Dermis microvascular lymphatic vessel endothelial cell (primary cell): ENCODE data around the gene SLC1A5. TPM values are rescaled to one million over a fixed set of nuclear protein-coding genes. Genes with fewer than 3 reads are reported as not detected.
"Not testable (repeated sequence)": the region's sequence is repeated elsewhere in the genome, so short reads cannot be mapped to it uniquely, and the experiment has no call there.

Experiments
- DNase-seq, 2 donors: peaks; one replicate each; pipeline versions ENCODE4 v3.0.0 to v3.0.0-alpha.2; 2010; ENCODE audit warnings: low read depth in 2 of 2
- total RNA-seq: library from RNA; depleted of rRNA; stranded (reverse); fragments of >200 nt; gene quantifications from 2 replicates; pipeline ENCODE4 v1.2.1, GENCODE V29; 2014

The SLC1A5 gene
- total RNA-seq, 1 donor from 2014 or later, result 25.3 TPM

- no peak for DNase-seq
Observed at GRCh38 chr19:46772170-46773017, 16.0 kb downstream of the SLC1A5 start.

- not testable (repeated sequence) for DNase-seq
Observed at GRCh38 chr19:46768746-46769145, 19.6 kb downstream of the SLC1A5 start.

- peak in 1 of 2 donors; percentile 47 for DNase-seq
Observed at GRCh38 chr19:46766569-46767317, 21.7 kb downstream of the SLC1A5 start.

GRCh38 chr19:46764817-46765291, 23.5 kb downstream of the SLC1A5 start:
- DNase-seq, result no peak

- no peak for DNase-seq
Observed at GRCh38 chr19:46762245-46762890, 26.0 kb downstream of the SLC1A5 start.

GRCh38 chr19:46761418-46761831, 27.0 kb downstream of the SLC1A5 start:
- no peak for DNase-seq

- not testable (repeated sequence) for DNase-seq
Observed at GRCh38 chr19:46760897-46761296, 27.5 kb downstream of the SLC1A5 start.

GRCh38 chr19:46760363-46760762, 28.0 kb downstream of the SLC1A5 start:
- no peak for DNase-seq

GRCh38 chr19:46759817-46760333, 28.5 kb downstream of the SLC1A5 start:
- DNase-seq, result no peak

- no peak for DNase-seq
Observed at GRCh38 chr19:46759206-46759605, 29.2 kb downstream of the SLC1A5 start.

GRCh38 chr19:46756544-46756888, 31.9 kb downstream of the SLC1A5 start:
- DNase-seq, result peak; percentile 50 to 55

- no peak for DNase-seq
Observed at GRCh38 chr19:46755853-46756543, 32.4 kb downstream of the SLC1A5 start.

- peak in 1 of 2 donors; percentile 75 for DNase-seq
Observed at GRCh38 chr19:46755077-46755852, 33.1 kb downstream of the SLC1A5 start.

- DNase-seq, result peak in 1 of 2 donors; percentile 55
Observed at GRCh38 chr19:46753420-46754155, 34.8 kb downstream of the SLC1A5 start.

- DNase-seq, result peak; percentile 53 to 83
Observed at GRCh38 chr19:46748325-46749109, 39.9 kb downstream of the SLC1A5 start.

- peak in 1 of 2 donors; percentile 62 for DNase-seq
Observed at GRCh38 chr19:46746281-46747057, 41.9 kb downstream of the SLC1A5 start, which contains the start of gene STRN4. Gene STRN4 (minus strand): TSS chr19:46746450. CDS start chr19:46746430, 20 bp downstream.

- no peak for DNase-seq
Observed at GRCh38 chr19:46745521-46746280, 42.7 kb downstream of the SLC1A5 start, which contains the start of gene FKRP. Gene FKRP (plus strand): TSS chr19:46746057. CDS start chr19:46755451, 9,394 bp downstream.
